Measurements from ENCODE around the gene ARF1. TPM values are rescaled to one million over a fixed set of nuclear protein-coding genes. Genes with fewer than 3 reads are reported as not detected.

The ARF1 gene
- total RNA-seq, 1 experiment from 2014 or later, result 330 TPM

- H3K4me1 Mint-ChIP-seq, result peaks cover 17% of the 10 kb centered on the region
- peaks cover 22% of the 10 kb centered on the region for H3K27me3 Mint-ChIP-seq (ENCODE audit: low read depth)
- H3K4me3 Mint-ChIP-seq, result peak overlapping the region; percentile 89
- peaks cover 13% of the 10 kb centered on the region for H3K36me3 Mint-ChIP-seq
- no peak overlapping the region for H3K27ac Mint-ChIP-seq
- TF ChIP-seq RELA (CRISPR knock-in tag; IDR thresholded peaks at IDR 0.05; ENCODE audit: borderline replicate concordance) (0 out of 2 replicates have a peak, but pooled peaks have one; percentile 35), NFE2L1 (CRISPR knock-in tag; IDR thresholded peaks at IDR 0.05) (no peak)
- H3K9me3 Mint-ChIP-seq, result no peaks in the 10 kb centered on the region
- CTCF ChIA-PET, result interaction anchor here (1.3 kb wide), 1 partner anchor 106 kb away, joined by 3 read pairs; no protein-coding TSS in a partner anchor
- DNase-seq (ENCODE audit: low spot score) (no peak), ATAC-seq (no peak)
- POLR2A ChIA-PET, result no interaction called here
These were observed 25.1 kb downstream of the ARF1 start for GRCh38 chr1:228107636-228108035.

GRCh38 chr1:228108055-228108690, 25.7 kb downstream of the ARF1 start:
- H3K9me3 Mint-ChIP-seq, result no peaks in the 10 kb centered on the region
- DNase-seq (ENCODE audit: low spot score) (no peak), ATAC-seq (no peak)
- H3K36me3 Mint-ChIP-seq, result peaks cover 13% of the 10 kb centered on the region
- H3K4me1 Mint-ChIP-seq, result peaks cover 17% of the 10 kb centered on the region
- H3K27ac Mint-ChIP-seq, result peak overlapping the region; percentile 36
- peaks cover 26% of the 10 kb centered on the region for H3K27me3 Mint-ChIP-seq (ENCODE audit: low read depth)
- POLR2A ChIA-PET, result no interaction called here
- CTCF ChIA-PET, result no interaction called here
- peak overlapping the region; percentile 89 for H3K4me3 Mint-ChIP-seq
- no peak for TF ChIP-seq ZNF317 (CRISPR knock-in tag; IDR thresholded peaks at IDR 0.05; ENCODE audit: borderline replicate concordance, low read depth)
- no peak for TF ChIP-seq FOXK1 (CRISPR knock-in tag; IDR thresholded peaks at IDR 0.05)
- TF ChIP-seq E2F1 (CRISPR knock-in tag; IDR thresholded peaks at IDR 0.05), result no peak
- no peak for TF ChIP-seq ATF1 (CRISPR knock-in tag; IDR thresholded peaks at IDR 0.05)
- no peak for TF ChIP-seq E2F5 (CRISPR knock-in tag; IDR thresholded peaks at IDR 0.05)
- no peak for TF ChIP-seq ZSCAN18 (CRISPR knock-in tag; IDR thresholded peaks at IDR 0.05)
- TF ChIP-seq ZNF671 (CRISPR knock-in tag; IDR thresholded peaks at IDR 0.05), result no peak
- no peak for TF ChIP-seq ESRRA (CRISPR knock-in tag; IDR thresholded peaks at IDR 0.05; ENCODE audit: borderline replicate concordance)
- no peak for TF ChIP-seq AR (CRISPR knock-in tag; IDR thresholded peaks at IDR 0.05)
- TF ChIP-seq ELF4 (CRISPR knock-in tag; IDR thresholded peaks at IDR 0.05; ENCODE audit: low read depth), result no peak
- TF ChIP-seq HMGA2 (CRISPR knock-in tag; IDR thresholded peaks at IDR 0.05), result no peak
- TF ChIP-seq OVOL2 (CRISPR knock-in tag; IDR thresholded peaks at IDR 0.05; ENCODE audit: borderline replicate concordance), result no peak
- no peak for TF ChIP-seq ERG (CRISPR knock-in tag; IDR thresholded peaks at IDR 0.05)
- no peak for TF ChIP-seq TP53 (CRISPR knock-in tag; IDR thresholded peaks at IDR 0.05)
- TF ChIP-seq ATF3 (CRISPR knock-in tag; conservative IDR thresholded peaks at IDR 0.05), result no peak
- TF ChIP-seq NFATC4 (CRISPR knock-in tag; IDR thresholded peaks at IDR 0.05), result no peak

Measured in WTC11 (cell line).